IPS-15b (cell line): ENCODE measurements around the gene SIPA1L3.
A peak's percentile ranks its signal among the peaks of the same experiment; 100 is the strongest.

ENCODE experiments used
- H3K27me3 ChIP-seq: one replicate; pipeline ENCODE4 v1.6.1; 2013; ENCODE audit warnings: low read length; ENCODE audit not compliant: control insufficient read depth, insufficient read depth
- H3K36me3 ChIP-seq: one replicate; pipeline ENCODE4 v1.6.1; 2013; ENCODE audit warnings: low read length; ENCODE audit not compliant: control insufficient read depth, insufficient read depth
- H3K4me1 ChIP-seq: one replicate; pipeline ENCODE4 v1.6.1; 2013; ENCODE audit warnings: mild to moderate bottlenecking, low read length; ENCODE audit not compliant: control insufficient read depth, insufficient read depth
- H3K4me3 ChIP-seq: one replicate; pipeline ENCODE4 v1.5.1; 2013; ENCODE audit warnings: low read depth, low read length
- H3K9ac ChIP-seq: one replicate; pipeline ENCODE4 v1.6.1; 2013; ENCODE audit warnings: low read depth, mild to moderate bottlenecking, low read length
- H3K9me3 ChIP-seq: one replicate; pipeline ENCODE4 v1.6.1; 2013; ENCODE audit warnings: mild to moderate bottlenecking, low read length; ENCODE audit not compliant: control insufficient read depth, insufficient read depth

SIPA1L3 gene

GRCh38 chr19:38245826-38246498 lies 339.0 kb downstream of the SIPA1L3 start:
- H3K4me3 ChIP-seq = no peak overlapping the region
- no peak overlapping the region for H3K9ac ChIP-seq
- H3K36me3 ChIP-seq = no peaks in the 10 kb centered on the region
- peaks cover 8% of the 10 kb centered on the region for H3K4me1 ChIP-seq
- H3K27me3 ChIP-seq = no peaks in the 10 kb centered on the region
- no peaks in the 10 kb centered on the region for H3K9me3 ChIP-seq

- no peaks in the 10 kb centered on the region for H3K27me3 ChIP-seq
- peaks cover 10% of the 10 kb centered on the region for H3K4me1 ChIP-seq
- H3K9me3 ChIP-seq = no peaks in the 10 kb centered on the region
- no peak overlapping the region for H3K9ac ChIP-seq
- no peak overlapping the region for H3K4me3 ChIP-seq
- H3K36me3 ChIP-seq = no peaks in the 10 kb centered on the region
Observed at GRCh38 chr19:38247126-38247525, 340.1 kb downstream of the SIPA1L3 start.

GRCh38 chr19:38247734-38248268 lies 340.8 kb downstream of the SIPA1L3 start:
- Histone ChIP-seq H3K9ac (no peak overlapping the region), H3K9me3 (no peaks in the 10 kb centered on the region), H3K36me3 (no peaks in the 10 kb centered on the region), H3K27me3 (no peaks in the 10 kb centered on the region), H3K4me1 (peaks cover 16% of the 10 kb centered on the region), H3K4me3 (no peak overlapping the region)

- no peaks in the 10 kb centered on the region for H3K9me3 ChIP-seq
- peaks cover 19% of the 10 kb centered on the region for H3K4me1 ChIP-seq
- no peak overlapping the region for H3K4me3 ChIP-seq
Observed at GRCh38 chr19:38248421-38248820, 341.4 kb downstream of the SIPA1L3 start.

GRCh38 chr19:38250428-38250820 lies 343.4 kb downstream of the SIPA1L3 start:
- Histone ChIP-seq H3K4me3 (peak overlapping the region; percentile 31), H3K36me3 (peaks cover 6% of the 10 kb centered on the region), H3K27me3 (peaks cover 2% of the 10 kb centered on the region), H3K4me1 (peaks cover 17% of the 10 kb centered on the region), H3K9me3 (no peaks in the 10 kb centered on the region), H3K9ac (no peak overlapping the region)

More at GRCh38 chr19:38248421-38248820, 341.4 kb downstream of the SIPA1L3 start:
- Histone ChIP-seq H3K9ac (no peak overlapping the region), H3K36me3 (no peaks in the 10 kb centered on the region), H3K27me3 (no peaks in the 10 kb centered on the region)

- Histone ChIP-seq H3K4me3 (peak overlapping the region; percentile 31), H3K9me3 (no peaks in the 10 kb centered on the region), H3K36me3 (peaks cover 6% of the 10 kb centered on the region), H3K27me3 (peaks cover 7% of the 10 kb centered on the region), H3K9ac (no peak overlapping the region), H3K4me1 (peaks cover 17% of the 10 kb centered on the region)
Observed at GRCh38 chr19:38250821-38251563, 344.0 kb downstream of the SIPA1L3 start.

- peaks cover 17% of the 10 kb centered on the region for H3K4me1 ChIP-seq
Observed at GRCh38 chr19:38251564-38252051, 344.6 kb downstream of the SIPA1L3 start.

GRCh38 chr19:38252385-38252784 lies 345.4 kb downstream of the SIPA1L3 start:
- no peaks in the 10 kb centered on the region for H3K9me3 ChIP-seq
- H3K9ac ChIP-seq = no peak overlapping the region
- H3K4me1 ChIP-seq = peaks cover 17% of the 10 kb centered on the region
- H3K36me3 ChIP-seq = peaks cover 6% of the 10 kb centered on the region
- peaks cover 7% of the 10 kb centered on the region for H3K27me3 ChIP-seq
- peak overlapping the region; percentile 13 for H3K4me3 ChIP-seq

More at GRCh38 chr19:38251564-38252051, 344.6 kb downstream of the SIPA1L3 start:
- Histone ChIP-seq H3K36me3 (peaks cover 6% of the 10 kb centered on the region), H3K9ac (no peak overlapping the region), H3K4me3 (peak overlapping the region; percentile 31), H3K9me3 (no peaks in the 10 kb centered on the region), H3K27me3 (peaks cover 7% of the 10 kb centered on the region)

- H3K27me3 ChIP-seq = peaks cover 7% of the 10 kb centered on the region
- peaks cover 6% of the 10 kb centered on the region for H3K36me3 ChIP-seq
- no peak overlapping the region for H3K9ac ChIP-seq
- no peaks in the 10 kb centered on the region for H3K9me3 ChIP-seq
- peak overlapping the region; percentile 26 for H3K4me3 ChIP-seq
- H3K4me1 ChIP-seq = peaks cover 17% of the 10 kb centered on the region
Observed at GRCh38 chr19:38252941-38253691, 346.1 kb downstream of the SIPA1L3 start.

GRCh38 chr19:38253788-38254187 lies 346.8 kb downstream of the SIPA1L3 start:
- no peak overlapping the region for H3K9ac ChIP-seq
- no peak overlapping the region for H3K4me3 ChIP-seq
- H3K27me3 ChIP-seq = peaks cover 7% of the 10 kb centered on the region
- peaks cover 6% of the 10 kb centered on the region for H3K36me3 ChIP-seq
- H3K4me1 ChIP-seq = peaks cover 17% of the 10 kb centered on the region
- no peaks in the 10 kb centered on the region for H3K9me3 ChIP-seq

- Histone ChIP-seq H3K9me3 (no peaks in the 10 kb centered on the region), H3K4me3 (peak overlapping the region; percentile 53), H3K36me3 (peaks cover 6% of the 10 kb centered on the region), H3K27me3 (peaks cover 7% of the 10 kb centered on the region), H3K4me1 (peaks cover 15% of the 10 kb centered on the region), H3K9ac (peak overlapping the region; percentile 4)
Observed at GRCh38 chr19:38255383-38256014, 348.5 kb downstream of the SIPA1L3 start.
